ENCODE measurements around the gene ANTXR1. TPM values are rescaled to one million over a fixed set of nuclear protein-coding genes. Genes with fewer than 3 reads are reported as not detected.

Gene ANTXR1
- polyA plus RNA-seq, 6 donors from 2014 or later: not detected

DNA sequence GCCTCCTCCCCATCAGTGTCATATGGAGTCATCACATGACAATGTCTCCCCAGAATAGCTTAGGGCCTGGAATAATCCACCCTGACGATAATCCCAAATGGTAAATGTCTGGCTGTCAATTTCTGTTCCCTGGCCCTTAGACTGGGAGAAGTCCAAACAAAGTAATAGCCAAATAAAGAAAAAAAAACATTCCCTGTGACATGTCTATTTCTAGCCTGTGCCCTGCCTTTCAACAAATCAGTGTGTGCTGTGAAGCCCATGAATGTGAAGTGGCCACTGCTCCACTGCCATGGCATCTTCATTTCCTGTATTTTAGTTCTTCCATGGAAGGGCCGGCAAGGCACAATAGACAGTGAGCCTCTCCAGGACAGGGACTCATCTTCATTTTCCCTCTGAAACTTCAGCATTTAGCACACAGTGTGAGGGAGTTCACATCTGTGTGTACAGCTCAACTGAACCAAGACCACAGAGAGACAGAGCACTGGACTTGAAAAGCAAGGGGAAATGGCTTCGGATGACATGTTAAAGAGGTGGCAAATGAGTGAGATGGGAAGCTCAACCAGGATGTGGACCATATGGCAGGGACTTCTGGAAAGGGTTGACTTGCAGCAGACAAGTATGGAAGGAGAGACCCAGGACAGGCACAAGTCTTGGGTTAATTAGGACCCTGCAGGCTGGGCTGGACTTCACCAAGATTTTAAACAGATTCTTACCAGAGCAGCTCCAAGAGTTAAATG, 140.0 kb downstream of the ANTXR1 start:
- Mint-ChIP-seq H3K4me1 (no peaks in the 10 kb centered on the region), H3K9me3 (no peaks in the 10 kb centered on the region), H3K27me3 (peaks cover 0 to 12% (median 8%) of the 10 kb centered on the region in 3 donors), H3K4me3 (no peak overlapping the region), H3K27ac (no peak overlapping the region), H3K36me3 (no peaks in the 10 kb centered on the region)
- DNase-seq: no peak
- no peak for ATAC-seq (ENCODE audit: low read depth in 2 of 2)

GRCh38 chr2:69154106-69154505, 141.1 kb downstream of the ANTXR1 start:
- Mint-ChIP-seq H3K4me1 (no peaks in the 10 kb centered on the region), H3K36me3 (no peaks in the 10 kb centered on the region)

DNA sequence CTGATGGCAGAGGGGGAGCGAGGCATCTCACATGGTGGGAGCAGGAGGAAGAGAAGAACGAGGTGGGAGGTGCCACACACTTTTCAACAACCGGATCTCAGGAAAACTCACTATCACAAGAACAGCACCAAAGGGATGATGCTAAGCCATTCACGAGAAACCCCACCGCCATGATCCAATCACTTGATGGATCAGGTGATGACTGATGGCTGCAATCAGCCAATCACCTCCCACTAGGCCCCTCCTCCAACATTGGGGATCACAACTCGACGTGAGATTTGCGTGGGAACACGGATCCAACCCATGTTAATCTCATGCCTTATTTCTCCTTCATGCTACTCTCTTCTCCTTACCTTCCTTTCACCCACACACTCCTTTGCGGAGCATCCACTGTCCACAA, 143.6 kb downstream of the ANTXR1 start:
- no peak for ATAC-seq (ENCODE audit: low read depth in 2 of 2)
- no peak overlapping the region for H3K27ac Mint-ChIP-seq

More at GRCh38 chr2:69154106-69154505, 141.1 kb downstream of the ANTXR1 start:
- Mint-ChIP-seq H3K27ac (no peak overlapping the region), H3K9me3 (no peaks in the 10 kb centered on the region), H3K4me3 (no peak overlapping the region), H3K27me3 (peaks cover 0 to 10% (median 8%) of the 10 kb centered on the region in 3 donors)
- no peak for ATAC-seq (ENCODE audit: low read depth in 2 of 2)
- no peak for DNase-seq

GRCh38 chr2:69157441-69157840, 144.5 kb downstream of the ANTXR1 start:
- H3K36me3 Mint-ChIP-seq: no peaks in the 10 kb centered on the region
- H3K4me1 Mint-ChIP-seq: peaks cover 0 to 1% (median 0%) of the 10 kb centered on the region in 3 donors
- ATAC-seq (ENCODE audit: low read depth in 2 of 2): no peak
- no peaks in the 10 kb centered on the region for H3K9me3 Mint-ChIP-seq
- peaks cover 0 to 7% (median 0%) of the 10 kb centered on the region in 3 donors for H3K27me3 Mint-ChIP-seq
- H3K27ac Mint-ChIP-seq: no peak overlapping the region
- no peak for DNase-seq
- no peak overlapping the region for H3K4me3 Mint-ChIP-seq

More for the DNA sequence above, 143.6 kb downstream of the ANTXR1 start:
- H3K27me3 Mint-ChIP-seq: peaks cover 0 to 8% (median 0%) of the 10 kb centered on the region in 3 donors
- no peak overlapping the region for H3K4me3 Mint-ChIP-seq
- no peaks in the 10 kb centered on the region for H3K9me3 Mint-ChIP-seq
- H3K4me1 Mint-ChIP-seq: no peaks in the 10 kb centered on the region
- no peaks in the 10 kb centered on the region for H3K36me3 Mint-ChIP-seq
- no peak for DNase-seq

DNA sequence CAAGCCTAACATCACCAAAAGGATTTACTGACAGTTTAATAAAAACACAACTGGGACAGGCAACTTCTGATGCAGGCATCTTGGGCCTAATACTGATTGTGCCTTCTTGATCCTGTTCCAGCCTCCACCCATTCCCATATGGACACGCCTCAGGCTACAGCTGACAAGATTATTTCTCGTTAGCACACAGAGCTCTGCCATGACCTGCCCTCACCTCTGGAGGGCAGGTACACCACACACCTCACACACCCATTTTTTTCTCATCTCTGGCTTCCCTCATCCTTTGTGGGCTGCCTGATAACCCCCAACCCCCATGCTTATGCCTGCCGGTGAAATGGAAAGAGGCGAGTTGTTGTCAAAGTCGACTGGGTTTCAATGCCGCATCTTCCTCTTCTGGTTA, 147.0 kb downstream of the ANTXR1 start:
- Mint-ChIP-seq H3K27ac (no peak overlapping the region), H3K36me3 (no peaks in the 10 kb centered on the region), H3K4me1 (peaks cover 7 to 10% (median 10%) of the 10 kb centered on the region in 3 donors), H3K4me3 (no peak overlapping the region), H3K27me3 (no peaks in the 10 kb centered on the region), H3K9me3 (no peaks in the 10 kb centered on the region)
- DNase-seq (no peak), ATAC-seq (ENCODE audit: low read depth in 2 of 2) (no peak)

DNA sequence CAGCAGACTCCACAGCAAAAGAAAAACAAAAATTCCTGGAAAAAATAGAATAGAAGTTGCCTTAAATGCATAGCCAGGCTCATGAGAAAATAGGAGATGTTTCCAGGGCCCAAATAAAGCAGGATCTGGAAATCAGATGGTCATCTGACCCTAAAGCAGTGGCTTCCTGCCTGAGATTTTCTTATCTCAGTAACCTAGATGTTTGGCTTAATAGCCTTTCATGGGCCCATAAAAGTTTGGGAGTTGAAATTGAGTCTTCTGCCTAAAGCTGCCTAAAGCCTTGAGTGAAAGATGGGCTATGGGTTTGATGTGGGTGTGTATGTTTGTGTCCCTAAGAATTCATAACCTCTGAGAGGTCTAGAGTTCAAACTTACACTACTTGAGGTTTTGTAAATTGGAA, 149.1 kb downstream of the ANTXR1 start:
- ATAC-seq (ENCODE audit: low read depth in 2 of 2) (no peak), DNase-seq (no peak)
- no peaks in the 10 kb centered on the region for H3K36me3 Mint-ChIP-seq
- no peaks in the 10 kb centered on the region for H3K9me3 Mint-ChIP-seq
- H3K4me3 Mint-ChIP-seq: no peak overlapping the region
- peaks cover 7 to 10% (median 10%) of the 10 kb centered on the region in 3 donors for H3K4me1 Mint-ChIP-seq
- no peak overlapping the region for H3K27ac Mint-ChIP-seq
- peaks cover 0 to 6% (median 5%) of the 10 kb centered on the region in 3 donors for H3K27me3 Mint-ChIP-seq

DNA sequence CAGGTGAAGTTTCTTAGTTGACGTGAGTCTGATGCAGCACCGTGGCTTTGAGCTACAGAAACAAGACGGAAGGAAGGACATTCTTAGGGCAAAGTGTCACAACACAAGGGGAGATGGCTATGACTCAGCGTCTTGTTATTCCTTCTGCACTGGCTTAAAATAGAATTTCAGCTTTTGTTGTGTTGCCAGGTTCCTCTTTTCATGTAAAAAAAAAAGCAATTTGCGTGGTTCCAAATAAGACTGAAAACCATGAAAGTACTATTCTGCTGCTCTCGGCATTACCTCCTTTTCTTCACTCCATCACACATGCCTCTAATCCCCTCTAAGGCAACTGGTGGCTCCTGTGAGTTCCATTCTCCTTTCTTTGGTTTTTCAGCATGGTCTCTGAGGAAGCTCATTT, 150.1 kb downstream of the ANTXR1 start:
- no peaks in the 10 kb centered on the region for H3K36me3 Mint-ChIP-seq
- H3K4me3 Mint-ChIP-seq: peak overlapping the region in 1 of 8 donors; percentile 10
- H3K27me3 Mint-ChIP-seq: peaks cover 0 to 8% (median 6%) of the 10 kb centered on the region in 3 donors
- H3K4me1 Mint-ChIP-seq: peaks cover 7 to 10% (median 10%) of the 10 kb centered on the region in 3 donors
- DNase-seq: no peak
- H3K9me3 Mint-ChIP-seq: no peaks in the 10 kb centered on the region
- peak; percentile 20 to 30 for ATAC-seq (ENCODE audit: low read depth in 2 of 2)
- peak overlapping the region in 1 of 6 donors; percentile 34 for H3K27ac Mint-ChIP-seq

DNA sequence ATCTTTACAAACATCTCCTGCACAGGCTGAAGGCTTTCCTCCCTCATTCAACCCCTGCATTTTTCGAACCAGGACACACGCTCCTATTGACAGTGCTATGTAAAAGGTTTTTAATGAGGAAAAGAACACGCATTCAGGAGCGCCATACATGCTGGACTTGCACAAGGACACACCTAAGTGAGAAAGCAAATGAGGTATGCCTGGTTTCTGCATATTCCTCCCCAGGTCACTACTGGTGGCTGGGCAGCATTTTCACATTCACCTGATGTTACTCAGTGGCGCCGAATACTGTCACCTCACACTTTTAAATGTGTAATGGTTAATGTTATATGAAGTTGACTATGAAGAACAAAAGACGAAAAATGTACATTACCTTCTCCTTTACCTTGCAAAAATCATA, 150.6 kb downstream of the ANTXR1 start:
- Mint-ChIP-seq H3K27ac (peak overlapping the region in 2 of 6 donors; percentile 15 to 34), H3K27me3 (peaks cover 0 to 9% (median 6%) of the 10 kb centered on the region in 3 donors), H3K4me3 (peak overlapping the region in 2 of 8 donors; percentile 6 to 10), H3K36me3 (no peaks in the 10 kb centered on the region), H3K4me1 (peaks cover 7 to 10% (median 10%) of the 10 kb centered on the region in 3 donors), H3K9me3 (no peaks in the 10 kb centered on the region)
- DNase-seq: no peak
- ATAC-seq (ENCODE audit: low read depth in 2 of 2): no peak

DNA sequence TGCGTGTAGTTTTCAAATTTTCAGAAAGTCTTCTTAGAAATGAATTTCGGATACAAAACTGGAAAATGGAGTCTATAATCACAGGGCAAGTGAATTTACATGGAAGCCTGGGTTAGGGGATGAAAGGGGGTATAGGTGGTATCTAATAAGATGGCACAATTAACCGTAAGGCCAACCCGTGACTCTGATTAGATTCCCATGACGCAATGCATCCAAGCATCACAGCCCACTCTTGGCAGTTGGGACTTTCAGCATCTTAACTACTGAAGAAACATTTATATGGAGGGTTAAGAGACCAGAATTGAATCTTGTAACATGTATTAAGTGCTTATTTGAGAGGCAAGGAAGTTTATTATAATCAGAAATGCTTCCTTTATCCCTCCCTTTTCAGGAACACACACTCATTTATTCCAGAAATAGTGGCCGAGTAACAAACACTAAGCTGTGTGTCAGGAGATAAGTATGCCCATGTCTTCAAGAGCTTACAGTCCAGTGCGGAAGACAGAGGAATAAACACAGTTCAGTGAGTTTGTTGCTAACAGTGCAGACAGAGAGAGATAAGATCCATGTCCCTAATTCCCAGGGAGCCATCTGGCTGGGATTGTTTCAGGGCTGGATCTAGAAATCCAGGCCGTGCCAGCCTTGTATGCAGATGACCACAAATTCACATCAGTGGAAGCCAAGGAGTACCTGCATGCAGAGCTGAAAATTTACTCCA, 151.2 kb downstream of the ANTXR1 start:
- Mint-ChIP-seq H3K9me3 (no peaks in the 10 kb centered on the region), H3K4me3 (no peak overlapping the region), H3K36me3 (no peaks in the 10 kb centered on the region), H3K27me3 (peaks cover 0 to 9% (median 6%) of the 10 kb centered on the region in 3 donors), H3K4me1 (peaks cover 7 to 10% (median 10%) of the 10 kb centered on the region in 3 donors), H3K27ac (peak overlapping the region in 1 of 6 donors; percentile 34)
- DNase-seq: no peak
- ATAC-seq (ENCODE audit: low read depth in 2 of 2): no peak

DNA sequence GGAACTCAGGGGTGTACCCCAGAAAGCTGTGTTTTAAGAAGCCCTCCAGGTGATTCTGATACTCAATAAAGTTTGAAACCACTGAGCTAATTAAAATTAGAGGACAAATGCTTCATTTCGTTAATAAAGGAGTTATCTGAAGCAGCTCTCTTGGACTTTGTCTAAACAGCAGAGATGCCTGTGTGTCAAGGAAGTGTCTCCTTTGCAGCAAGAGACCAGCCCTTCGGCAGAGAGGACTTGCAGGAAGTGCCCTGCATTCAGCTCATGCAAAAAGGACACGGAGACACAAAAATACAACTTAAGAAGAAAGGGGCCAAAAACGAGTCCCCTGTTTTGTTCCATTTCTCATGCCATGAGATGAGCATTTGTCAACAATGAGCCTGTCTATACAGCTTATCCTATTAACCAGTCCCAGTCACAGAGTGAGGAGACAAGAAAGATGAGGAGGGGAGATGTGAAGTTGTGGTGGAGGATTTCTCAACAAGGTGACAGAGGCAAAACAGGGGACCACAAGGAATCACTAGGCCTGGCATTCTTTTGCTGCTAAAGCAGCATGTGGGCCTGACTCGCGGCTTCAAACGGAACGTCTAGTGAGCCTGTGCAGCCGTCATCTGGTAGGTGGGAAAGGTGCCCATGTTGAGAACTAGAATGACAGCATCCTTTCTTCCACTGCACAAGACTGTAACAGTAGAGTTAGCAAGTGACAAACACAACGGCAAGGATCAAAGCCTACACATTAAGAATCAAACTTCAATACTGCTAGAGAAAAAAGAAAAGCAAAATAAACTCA, 152.3 kb downstream of the ANTXR1 start:
- Mint-ChIP-seq H3K27ac (peak overlapping the region in 1 of 6 donors; percentile 10), H3K27me3 (peaks cover 0 to 15% (median 9%) of the 10 kb centered on the region in 3 donors), H3K9me3 (no peaks in the 10 kb centered on the region), H3K36me3 (no peaks in the 10 kb centered on the region), H3K4me1 (peaks cover 7 to 10% (median 10%) of the 10 kb centered on the region in 3 donors), H3K4me3 (no peak overlapping the region)
- DNase-seq: no peak
- no peak for ATAC-seq (ENCODE audit: low read depth in 2 of 2)

- no peak for ATAC-seq (ENCODE audit: low read depth in 2 of 2)
- no peaks in the 10 kb centered on the region for H3K36me3 Mint-ChIP-seq
- H3K9me3 Mint-ChIP-seq: no peaks in the 10 kb centered on the region
- H3K4me1 Mint-ChIP-seq: peaks cover 7 to 10% (median 10%) of the 10 kb centered on the region in 3 donors
- H3K27ac Mint-ChIP-seq: peak overlapping the region in 1 of 6 donors; percentile 21
- H3K4me3 Mint-ChIP-seq: no peak overlapping the region
- H3K27me3 Mint-ChIP-seq: peaks cover 0 to 15% (median 9%) of the 10 kb centered on the region in 3 donors
- DNase-seq: no peak
Measured at GRCh38 chr2:69166465-69166811, 153.5 kb downstream of the ANTXR1 start.

DNA sequence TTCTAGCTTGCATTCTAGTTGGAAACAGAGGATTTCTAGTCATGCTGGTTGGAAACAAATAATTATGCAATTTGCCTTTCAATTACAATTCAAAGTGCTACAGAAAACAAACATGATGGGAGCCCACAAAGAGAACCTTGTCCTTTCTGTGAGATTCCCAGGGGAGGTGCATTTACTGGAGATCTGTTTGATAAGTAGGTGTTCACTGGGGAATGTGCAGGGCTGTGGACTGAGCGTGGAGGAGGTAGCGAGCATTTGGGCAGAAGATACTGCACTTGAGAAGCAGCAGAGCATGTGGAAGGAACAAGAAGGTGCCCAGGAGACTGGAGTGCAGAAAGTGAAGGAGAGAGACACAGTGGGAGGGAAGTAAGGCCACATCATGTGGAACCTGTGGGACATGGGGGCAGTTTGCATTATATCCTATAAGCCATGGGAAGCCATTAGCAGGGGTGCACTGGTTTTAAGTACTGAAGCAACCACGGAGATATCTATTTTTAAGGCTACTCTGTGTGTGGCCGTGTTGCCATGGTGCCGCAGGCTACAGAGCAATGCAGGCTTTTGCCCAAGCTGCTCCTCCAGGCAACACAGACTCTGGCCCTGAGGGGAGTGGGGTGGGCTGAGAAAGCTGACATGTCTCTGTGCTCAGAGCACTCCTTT, 154.0 kb downstream of the ANTXR1 start:
- no peaks in the 10 kb centered on the region for H3K36me3 Mint-ChIP-seq
- no peak for DNase-seq
- H3K4me1 Mint-ChIP-seq: peaks cover 7 to 10% (median 10%) of the 10 kb centered on the region in 3 donors

DNA sequence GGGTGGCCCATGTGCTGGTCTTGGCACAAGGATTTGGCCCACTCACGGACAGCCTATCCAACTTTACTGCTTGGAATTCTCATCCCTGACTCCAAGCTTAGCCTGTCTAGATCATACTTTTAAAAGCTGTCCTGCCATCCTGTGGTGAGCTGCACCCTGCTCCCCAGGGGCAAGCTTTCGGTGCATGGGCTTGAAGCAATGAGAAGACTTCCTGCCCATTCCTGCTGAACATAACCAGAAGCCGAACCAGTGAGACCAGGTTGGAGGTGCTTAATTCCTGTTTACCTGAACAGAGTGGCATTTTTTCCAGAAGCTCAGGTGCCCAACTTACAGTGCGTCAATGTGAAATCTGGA, 154.5 kb downstream of the ANTXR1 start:
- no peak for DNase-seq
- no peak overlapping the region for H3K27ac Mint-ChIP-seq
- no peak overlapping the region for H3K4me3 Mint-ChIP-seq
- H3K27me3 Mint-ChIP-seq: peaks cover 0 to 15% (median 12%) of the 10 kb centered on the region in 3 donors
- H3K4me1 Mint-ChIP-seq: peaks cover 7 to 10% (median 9%) of the 10 kb centered on the region in 3 donors
- H3K36me3 Mint-ChIP-seq: no peaks in the 10 kb centered on the region
- H3K9me3 Mint-ChIP-seq: no peaks in the 10 kb centered on the region
- no peak for ATAC-seq (ENCODE audit: low read depth in 2 of 2)

More for the DNA sequence above, 154.0 kb downstream of the ANTXR1 start:
- Mint-ChIP-seq H3K27me3 (peaks cover 0 to 15% (median 9%) of the 10 kb centered on the region in 3 donors), H3K9me3 (no peaks in the 10 kb centered on the region), H3K27ac (peak overlapping the region in 1 of 6 donors; percentile 2), H3K4me3 (no peak overlapping the region)
- ATAC-seq (ENCODE audit: low read depth in 2 of 2): no peak

Data from naive B cell (primary cell).